ENCODE results near the gene FAM222B. TPM values are rescaled to one million over a fixed set of nuclear protein-coding genes. Genes with fewer than 3 reads are reported as not detected.

Gene FAM222B
- total and polyA plus RNA-seq, 2 of the 4 experiments (the other 2 are of a cell fraction), result 2.5 to 10.8 TPM

DNA sequence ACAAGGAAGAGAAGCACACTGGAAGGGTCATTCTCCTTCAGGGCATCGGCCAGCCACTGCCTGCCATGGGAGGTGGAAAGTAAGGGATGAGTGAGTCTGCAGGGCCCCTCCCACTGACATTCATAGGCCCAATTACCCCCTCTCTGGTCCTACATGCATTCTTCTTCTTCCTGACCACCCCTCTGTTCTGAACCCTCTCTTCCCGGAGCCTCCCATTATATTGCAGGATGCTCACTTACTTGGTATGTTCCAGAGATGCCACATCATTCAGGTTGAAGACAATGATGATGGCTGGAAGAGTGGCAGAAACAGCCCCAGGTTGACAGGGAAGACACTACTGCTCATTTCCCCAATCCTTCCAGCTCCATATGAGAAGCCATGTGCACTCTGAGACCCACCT lies 127.4 kb downstream of the FAM222B start:
- Histone ChIP-seq H2BK5ac (ENCODE audit: low read depth, low read length, poor library complexity, severe bottlenecking) (no peak overlapping the region), H3K18ac (ENCODE audit: low read depth, low read length) (no peak overlapping the region), H3K9me3 (ENCODE audit: control insufficient read depth, insufficient read depth, low read length) (no peaks in the 10 kb centered on the region), H3K9me1 (ENCODE audit: insufficient read depth, low read length) (peaks cover 23% of the 10 kb centered on the region; the same call in 1 of the 2 replicates), H3K4me2 (ENCODE audit: low read depth, low read length) (peak overlapping the region; percentile 97; the same call in 1 of the 2 replicates), H2BK15ac (ENCODE audit: low read depth, low read length) (no peak overlapping the region), H4K91ac (ENCODE audit: insufficient read depth, low read depth, low read length) (no peak overlapping the region), H3K23ac (ENCODE audit: low read depth, low read length) (peak overlapping the region; percentile 90), H3K56ac (ENCODE audit: extremely low read depth, insufficient read depth, low read length) (no peak overlapping the region), H3K27me3 (ENCODE audit: control insufficient read depth, insufficient read depth, low read length) (no peaks in the 10 kb centered on the region), H4K8ac (ENCODE audit: low read depth in 2 of 2, low read length in 2 of 2) (no peak overlapping the region), H3K4me3 (ENCODE audit: insufficient read depth, low read depth, low read length) (no peak overlapping the region), H4K20me1 (ENCODE audit: insufficient read depth, low read length) (peaks cover 26% of the 10 kb centered on the region; the same call in 1 of the 2 replicates), H3K4me1 (ENCODE audit: control insufficient read depth, insufficient read depth, low read length) (peaks cover 19% of the 10 kb centered on the region), H3K4ac (ENCODE audit: low read depth, low read length) (no peak overlapping the region), H2AFZ (replicated peaks; ENCODE audit: low read length, poor library complexity) (no peak overlapping the region), H2BK120ac (ENCODE audit: low read depth, low read length) (no peak overlapping the region), H4K5ac (ENCODE audit: low read depth, low read length) (no peak overlapping the region), H3K9ac (ENCODE audit: low read depth, low read length) (no peak overlapping the region), H3K14ac (replicated peaks; ENCODE audit: low read depth, low read length) (no peak overlapping the region), H2AK9ac (replicated peaks; ENCODE audit: low read depth, low read length, poor library complexity) (peak overlapping the region; percentile 32), H3K36me3 (ENCODE audit: control insufficient read depth, insufficient read depth, low read length) (peaks cover 32% of the 10 kb centered on the region), H2AK5ac (ENCODE audit: low read depth, low read length) (no peak overlapping the region), H2BK20ac (ENCODE audit: low read depth, low read length) (no peak overlapping the region), H3K27ac (ENCODE audit: insufficient read depth, low read length) (no peak overlapping the region), H3K79me1 (ENCODE audit: low read depth in 1 of 2, low read length in 2 of 2) (peaks cover 3 to 51% of the 10 kb centered on the region in 2 experiments; a peak in 2 of 4 replicates)
- CTCF ChIA-PET, result interaction anchor here (0.6 kb wide), 1 partner anchor 65 kb away, joined by 7 read pairs; no protein-coding TSS in a partner anchor
- dilution Hi-C loops (cut with HindIII; ENCODE audit: low sequenced_read_pairs, unreplicated experiment), result no loop called here
- no peak for TF ChIP-seq BHLHE40 (IDR thresholded peaks at IDR 0.05; ENCODE audit: low read depth, low read length)
- TF ChIP-seq MXI1 (IDR thresholded peaks at IDR 0.05; ENCODE audit: borderline replicate concordance, low read depth, low read length), result no peak
- no peak for TF ChIP-seq MAZ (IDR thresholded peaks at IDR 0.05; ENCODE audit: borderline replicate concordance, low read depth, low read length)
- no peak for TF ChIP-seq NFE2L2 (IDR thresholded peaks at IDR 0.05; ENCODE audit: low read depth, low read length)
- no peak for TF ChIP-seq RCOR1 (IDR thresholded peaks at IDR 0.05; ENCODE audit: insufficient replicate concordance, low read length)
- no peak for TF ChIP-seq MAFK (IDR thresholded peaks at IDR 0.05; ENCODE audit: low read depth, low read length)
- DNase-seq, result no peak
- ATAC-seq (ENCODE audit: low read depth), result no peak
- intact Hi-C loops (cut with micrococcal nuclease), result no loop called here
- in situ Hi-C loops (cut with MboI; ENCODE audit: low sequenced_read_pairs), result no loop called here
- POLR2A ChIA-PET (ENCODE audit: unreplicated experiment), result no interaction called here
- WGBS, 2 experiments (ENCODE audit: extremely low coverage in 2 of 2, insufficient read length in 1 of 2), result no CpG with 5 or more reads among the region's 2 CpGs
- BruUV-seq (replicated peaks), result no TSS peak

Measured in IMR-90 (cell line).